Measurements from ENCODE around the gene ANG. TPM values are rescaled to one million over a fixed set of nuclear protein-coding genes. Genes with fewer than 3 reads are reported as not detected.
A peak's percentile ranks its signal among the peaks of the same experiment; 100 is the strongest.

Gene ANG
- total and polyA plus RNA-seq, 5 experiments from 2014 or later: 0.17 to 0.70 (median 0.34) TPM; not detected in 2

DNA sequence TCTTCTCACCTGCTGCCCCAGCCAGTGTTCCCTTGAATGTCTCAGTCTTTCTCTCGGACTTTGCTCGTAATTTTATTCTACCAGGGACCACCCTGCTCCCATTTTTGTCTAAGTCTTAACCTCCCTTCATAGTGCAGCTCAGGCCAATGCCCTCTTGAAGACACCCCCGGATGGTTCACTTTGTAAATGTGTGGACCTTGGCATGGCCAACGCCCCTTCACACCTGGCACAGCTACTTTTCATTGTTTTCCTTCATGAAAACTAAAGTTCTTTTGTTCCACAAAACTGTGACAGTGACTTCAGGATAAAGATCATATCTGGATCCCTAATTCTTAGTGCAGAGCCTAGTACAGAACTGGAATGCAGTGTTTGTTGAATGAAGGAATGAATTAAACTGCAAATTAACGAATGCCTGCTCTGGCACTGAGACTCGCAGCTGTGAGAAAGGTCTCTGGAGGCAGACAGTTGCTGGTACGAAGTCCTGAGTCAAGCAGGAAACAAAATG is 7.7 kb upstream of the ANG start:
- DNase-seq (peak in 2 of 10 donors; percentile 57 to 59), ATAC-seq (peak in 1 of 2 donors; percentile 25)
- H3K36me3 Mint-ChIP-seq: no peaks in the 10 kb centered on the region
- POLR2A ChIA-PET: interaction anchor here (0.6 to 4.9 kb wide), 14 partner anchors 10 to 589 kb away, joined by 3 to 74 read pairs (median 6); partner anchors contain the start of genes CCNB1IP1, PARP2 and PIP4P1
- H3K4me3 Mint-ChIP-seq: no peak overlapping the region
- peak overlapping the region in 1 of 10 donors; percentile 72 for H3K27ac Mint-ChIP-seq
- peaks cover 8 to 33% (median 15%) of the 10 kb centered on the region in 4 donors for H3K4me1 Mint-ChIP-seq
- peaks cover 0 to 1% (median 0%) of the 10 kb centered on the region in 9 donors for H3K9me3 Mint-ChIP-seq
- H3K27me3 Mint-ChIP-seq: peaks cover 0 to 5% (median 0%) of the 10 kb centered on the region in 5 donors

DNA sequence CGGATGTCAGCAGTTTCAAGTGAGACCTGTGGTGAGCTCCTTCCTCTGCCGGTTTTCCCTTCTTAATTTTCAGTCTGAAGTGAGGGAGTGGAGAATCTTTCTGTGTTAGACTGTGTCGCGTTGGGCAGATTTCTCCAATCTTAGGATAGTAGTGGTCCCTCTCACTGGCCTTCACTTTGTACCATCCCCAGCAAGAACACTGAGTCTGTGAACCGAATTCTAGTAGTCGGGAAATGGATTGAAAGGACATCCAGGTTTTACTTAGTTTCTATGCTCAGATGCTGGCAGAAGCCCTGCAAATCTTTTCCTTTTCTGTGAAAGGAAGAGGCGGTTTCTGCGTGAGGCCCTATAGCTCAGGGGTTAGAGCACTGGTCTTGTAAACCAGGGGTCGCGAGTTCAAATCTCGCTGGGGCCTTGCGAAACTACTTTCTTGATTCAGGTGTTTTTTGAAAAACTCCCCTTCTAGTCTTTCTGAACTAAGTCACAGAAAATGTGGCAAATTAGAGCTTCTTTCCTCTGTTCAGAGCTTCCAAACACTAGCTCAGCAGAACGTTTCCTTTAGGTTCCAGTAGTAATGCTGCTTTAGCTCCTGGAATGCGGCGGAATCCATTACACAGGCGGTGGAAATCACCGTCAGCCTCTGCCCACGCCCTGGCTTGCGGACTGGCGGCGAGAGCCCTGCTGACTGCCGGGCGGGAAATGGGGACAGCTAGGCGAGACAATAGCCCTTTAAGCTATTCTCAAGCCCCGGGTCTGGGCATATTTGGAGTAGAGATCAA is 7.0 kb upstream of the ANG start:
- no peak overlapping the region for H3K27ac Mint-ChIP-seq
- peak; percentile 63 to 96 (median 92) for DNase-seq
- POLR2A ChIA-PET: interaction anchor here (0.6 to 4.9 kb wide), 19 partner anchors 9 to 351 kb away, joined by 3 to 74 read pairs (median 4); partner anchors contain the start of genes APEX1, CCNB1IP1, OSGEP and PARP2
- peaks cover 0 to 1% (median 0%) of the 10 kb centered on the region in 9 donors for H3K9me3 Mint-ChIP-seq
- ATAC-seq: peak; percentile 6 to 34
- H3K4me1 Mint-ChIP-seq: peaks cover 8 to 33% (median 15%) of the 10 kb centered on the region in 4 donors
- H3K36me3 Mint-ChIP-seq: no peaks in the 10 kb centered on the region
- H3K4me3 Mint-ChIP-seq: no peak overlapping the region
- H3K27me3 Mint-ChIP-seq: peaks cover 0 to 5% (median 0%) of the 10 kb centered on the region in 5 donors

DNA sequence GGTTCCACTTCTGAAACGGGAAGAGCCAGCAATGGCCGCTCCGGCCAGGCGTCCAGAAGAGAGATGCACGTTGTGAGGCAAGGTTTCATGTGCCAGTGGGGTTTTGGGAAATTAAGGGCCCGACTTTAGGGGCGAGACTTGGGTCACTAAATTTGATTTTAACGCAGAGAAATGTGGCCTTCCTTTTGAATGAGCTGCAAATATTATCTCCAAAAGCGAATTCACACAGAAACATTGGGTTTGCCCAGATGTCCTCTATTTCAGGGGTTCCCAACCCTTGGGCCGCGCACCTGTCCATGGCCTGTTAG is 6.5 kb upstream of the ANG start:
- Mint-ChIP-seq H3K27me3 (peaks cover 0 to 5% (median 0%) of the 10 kb centered on the region in 5 donors), H3K36me3 (no peaks in the 10 kb centered on the region), H3K27ac (no peak overlapping the region), H3K4me1 (peaks cover 8 to 33% (median 15%) of the 10 kb centered on the region in 4 donors), H3K9me3 (peaks cover 0 to 1% (median 0%) of the 10 kb centered on the region in 9 donors), H3K4me3 (no peak overlapping the region)
- POLR2A ChIA-PET: interaction anchor here (0.6 to 4.9 kb wide), 18 partner anchors 9 to 352 kb away, joined by 3 to 74 read pairs (median 4); partner anchors contain the start of genes APEX1, CCNB1IP1, OSGEP and PARP2
- DNase-seq (no peak), ATAC-seq (no peak)

DNA sequence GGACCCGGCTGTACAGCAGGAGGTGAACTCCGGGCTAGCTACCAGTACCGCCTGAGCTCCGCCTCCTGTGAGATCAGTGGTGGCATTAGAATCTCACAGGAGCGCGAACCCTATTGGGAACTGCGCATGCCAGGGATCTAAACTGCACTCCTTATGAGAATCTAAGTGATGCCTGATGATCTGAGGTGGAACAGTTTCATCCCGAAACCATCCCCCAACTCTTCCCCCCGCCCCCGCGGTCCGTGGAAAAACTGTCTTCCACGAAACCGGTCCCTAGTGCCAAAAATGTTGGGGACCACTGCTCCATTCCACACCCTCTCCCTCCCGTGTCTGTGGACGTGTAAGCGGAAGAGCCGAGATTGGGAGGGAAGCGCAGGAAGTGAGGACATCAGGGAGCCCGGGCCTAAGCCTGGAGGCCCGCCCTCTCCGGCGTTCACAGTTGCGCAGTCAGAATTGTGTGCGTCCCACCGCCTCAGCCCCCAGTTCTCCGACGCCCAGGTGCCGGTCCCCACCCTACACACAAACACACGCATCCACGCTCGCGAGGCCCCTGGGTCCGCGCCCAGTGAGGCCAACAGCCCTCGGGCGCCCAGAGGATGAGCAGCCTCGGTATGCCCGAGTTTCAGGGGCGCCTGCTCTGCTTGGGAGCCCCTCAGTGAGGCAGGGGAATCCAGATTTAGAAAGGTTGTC is 6.0 kb upstream of the ANG start:
- Mint-ChIP-seq H3K9me3 (peaks cover 0 to 1% (median 0%) of the 10 kb centered on the region in 9 donors), H3K36me3 (no peaks in the 10 kb centered on the region), H3K27me3 (peaks cover 0 to 5% (median 0%) of the 10 kb centered on the region in 5 donors), H3K4me1 (peaks cover 8 to 33% (median 15%) of the 10 kb centered on the region in 4 donors), H3K27ac (no peak overlapping the region), H3K4me3 (no peak overlapping the region)
- DNase-seq (peak; percentile 71 to 91 (median 80)), ATAC-seq (peak; percentile 61 to 70)
- POLR2A ChIA-PET: interaction anchor here (0.6 to 4.9 kb wide), 20 partner anchors 9 to 352 kb away, joined by 3 to 74 read pairs (median 5); partner anchors contain the start of genes APEX1, OSGEP, PARP2 and PIP4P1

DNA sequence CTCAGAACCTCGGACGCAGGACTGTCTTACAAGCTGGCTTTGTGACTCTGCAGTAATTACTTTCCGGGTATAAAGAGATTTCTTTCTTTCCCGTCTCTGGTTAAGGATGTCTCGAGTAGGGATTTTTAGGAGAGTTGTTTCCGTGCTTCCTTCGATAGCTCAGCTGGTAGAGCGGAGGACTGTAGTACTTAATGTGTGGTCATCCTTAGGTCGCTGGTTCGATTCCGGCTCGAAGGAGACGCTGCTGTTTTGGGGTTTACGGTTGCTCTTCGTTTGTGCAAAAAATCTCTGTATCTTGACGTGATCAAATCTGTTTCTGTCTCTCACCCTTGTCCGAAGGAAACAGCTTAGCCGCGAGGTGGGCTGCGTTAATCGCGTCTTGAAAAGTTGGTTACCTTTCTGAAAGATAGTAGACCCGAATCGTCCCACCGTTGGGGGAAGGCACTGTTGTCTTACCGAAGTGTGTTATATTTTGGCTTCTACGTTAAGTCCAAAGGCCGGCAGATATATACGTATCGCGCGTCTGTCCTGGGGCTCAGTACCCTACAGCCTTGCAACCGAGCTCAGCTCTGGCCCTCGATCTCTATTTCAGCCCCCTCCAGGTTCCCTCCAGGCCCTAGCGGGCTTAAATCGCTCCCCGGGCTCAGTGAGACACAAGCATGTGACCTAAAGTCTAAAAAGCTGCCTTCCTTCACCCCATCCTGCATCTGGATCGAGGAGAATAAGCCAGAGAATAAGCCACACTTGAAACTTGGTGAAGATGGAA is 5.3 kb upstream of the ANG start:
- Mint-ChIP-seq H3K4me3 (no peak overlapping the region), H3K4me1 (peaks cover 8 to 33% (median 15%) of the 10 kb centered on the region in 4 donors), H3K27me3 (peaks cover 0 to 5% (median 0%) of the 10 kb centered on the region in 5 donors), H3K27ac (no peak overlapping the region), H3K36me3 (no peaks in the 10 kb centered on the region), H3K9me3 (peaks cover 0 to 1% (median 0%) of the 10 kb centered on the region in 9 donors)
- POLR2A ChIA-PET: interaction anchor here (0.8 to 4.9 kb wide), 14 partner anchors 9 to 353 kb away, joined by 3 to 74 read pairs (median 6); partner anchors contain the start of genes APEX1, OSGEP, PARP2 and PIP4P1
- DNase-seq (peak; percentile 44 to 89 (median 82)), ATAC-seq (peak; percentile 37 to 55)

DNA sequence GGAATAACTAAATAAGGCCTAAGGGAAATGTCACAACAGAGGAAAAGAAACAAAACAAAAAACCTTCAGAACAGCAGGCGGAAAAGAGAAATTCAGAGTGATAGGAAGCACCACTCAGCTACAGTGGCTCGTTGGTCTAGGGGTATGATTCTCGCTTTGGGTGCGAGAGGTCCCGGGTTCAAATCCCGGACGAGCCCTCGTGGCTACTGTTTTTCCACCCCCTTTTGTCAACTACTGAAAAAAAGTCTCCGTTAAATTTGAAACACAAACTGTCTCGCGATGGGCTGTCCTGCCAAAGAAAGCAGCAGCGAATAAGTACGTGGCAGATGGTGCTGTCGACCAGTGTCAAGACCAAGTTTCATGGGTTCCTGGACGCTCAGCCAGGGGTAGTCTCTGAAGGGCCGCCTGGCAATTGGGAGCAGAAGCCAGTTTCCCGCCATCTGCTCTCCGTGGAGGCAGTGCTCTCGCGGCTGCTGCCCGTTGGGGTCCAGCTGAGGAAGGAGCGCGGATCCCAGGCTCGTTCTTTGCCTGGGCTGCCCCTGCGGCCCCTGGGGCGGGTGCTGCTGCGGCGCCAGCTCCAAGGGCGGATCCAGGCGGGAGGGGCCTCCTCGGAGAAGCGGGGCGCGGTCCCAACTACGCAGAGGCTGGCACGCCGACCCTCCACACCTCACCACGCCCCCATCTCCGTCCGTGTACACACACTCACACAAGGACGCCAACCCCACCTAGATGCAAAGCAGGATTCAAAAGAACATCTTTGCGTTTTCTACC is 4.5 kb upstream of the ANG start, which contains the start of gene RNASE4:
RNASE4 (plus strand) TSS at position 670 of the 771 bp plus-strand sequence. CDS start 14,812 bp downstream, outside the sequence.
- ATAC-seq: peak; percentile 23 to 36
- peaks cover 8 to 33% (median 15%) of the 10 kb centered on the region in 4 donors for H3K4me1 Mint-ChIP-seq
- DNase-seq: peak; percentile 63 to 91 (median 82)
- H3K4me3 Mint-ChIP-seq: peak within 1 kb of the TSS in 1 of 10 donors; percentile 19
- peaks cover 0 to 5% (median 0%) of the 10 kb centered on the region in 5 donors for H3K27me3 Mint-ChIP-seq
- H3K9me3 Mint-ChIP-seq: peaks cover 0 to 1% (median 0%) of the 10 kb centered on the region in 9 donors
- POLR2A ChIA-PET: interaction anchor here (0.9 to 4.9 kb wide), 11 partner anchors 8 to 342 kb away, joined by 3 to 74 read pairs (median 8); partner anchors contain the start of genes APEX1, OSGEP, PARP2 and PIP4P1
- peak within 1 kb of the TSS in 6 of 10 donors; percentile 48 to 86 (median 77) for H3K27ac Mint-ChIP-seq
- H3K36me3 Mint-ChIP-seq: no peaks in the 10 kb centered on the region

DNA sequence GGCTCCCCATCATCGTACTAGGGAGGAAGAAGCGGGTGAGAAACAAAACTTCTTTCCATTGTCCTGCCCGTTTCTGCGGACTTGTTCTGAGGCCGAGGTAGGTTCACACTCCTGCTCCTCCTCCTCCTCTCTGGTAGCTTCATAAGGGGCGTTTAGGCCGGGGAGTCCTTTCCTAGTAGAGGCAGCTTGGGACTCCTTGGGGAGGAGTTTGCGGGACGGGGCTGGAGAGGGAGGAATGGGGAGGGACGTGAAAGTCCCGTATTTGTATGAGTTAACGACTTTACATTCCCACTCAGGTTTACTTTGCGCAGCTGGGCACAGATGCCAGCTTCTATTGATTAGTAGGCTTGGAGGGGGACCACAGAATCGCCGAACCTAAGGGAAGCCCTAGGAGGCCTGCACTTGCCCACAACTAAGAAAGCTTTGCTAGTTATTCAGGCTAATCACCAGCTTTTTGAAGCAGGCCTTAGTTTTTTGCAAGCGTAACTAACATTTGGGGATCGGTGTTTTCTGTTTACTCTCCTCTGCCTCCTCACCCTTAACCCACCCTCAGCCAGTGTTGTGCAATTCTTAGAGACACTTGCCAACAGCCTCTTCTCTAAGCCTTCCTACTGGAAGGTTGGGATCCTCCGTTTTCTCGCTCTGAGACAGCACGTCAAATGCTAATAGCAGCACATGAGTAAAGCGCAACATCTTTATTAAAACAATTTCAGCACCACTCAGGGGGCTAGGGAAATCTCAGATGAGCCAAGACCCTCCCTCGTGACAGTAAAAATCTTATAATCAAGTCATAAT is 3.7 kb upstream of the ANG start:
- DNase-seq (no peak), ATAC-seq (no peak)
- POLR2A ChIA-PET: interaction anchor here (1.5 to 4.9 kb wide), 7 partner anchors 22 to 343 kb away, joined by 3 to 74 read pairs (median 14); partner anchors contain the start of genes APEX1, OSGEP, PARP2 and PIP4P1
- Mint-ChIP-seq H3K27ac (peak overlapping the region in 6 of 10 donors; percentile 48 to 86 (median 77)), H3K9me3 (peaks cover 0 to 1% (median 0%) of the 10 kb centered on the region in 9 donors), H3K4me3 (peak overlapping the region in 1 of 10 donors; percentile 19), H3K27me3 (peaks cover 0 to 5% (median 0%) of the 10 kb centered on the region in 5 donors), H3K36me3 (no peaks in the 10 kb centered on the region), H3K4me1 (peaks cover 8 to 31% (median 15%) of the 10 kb centered on the region in 4 donors)

DNA sequence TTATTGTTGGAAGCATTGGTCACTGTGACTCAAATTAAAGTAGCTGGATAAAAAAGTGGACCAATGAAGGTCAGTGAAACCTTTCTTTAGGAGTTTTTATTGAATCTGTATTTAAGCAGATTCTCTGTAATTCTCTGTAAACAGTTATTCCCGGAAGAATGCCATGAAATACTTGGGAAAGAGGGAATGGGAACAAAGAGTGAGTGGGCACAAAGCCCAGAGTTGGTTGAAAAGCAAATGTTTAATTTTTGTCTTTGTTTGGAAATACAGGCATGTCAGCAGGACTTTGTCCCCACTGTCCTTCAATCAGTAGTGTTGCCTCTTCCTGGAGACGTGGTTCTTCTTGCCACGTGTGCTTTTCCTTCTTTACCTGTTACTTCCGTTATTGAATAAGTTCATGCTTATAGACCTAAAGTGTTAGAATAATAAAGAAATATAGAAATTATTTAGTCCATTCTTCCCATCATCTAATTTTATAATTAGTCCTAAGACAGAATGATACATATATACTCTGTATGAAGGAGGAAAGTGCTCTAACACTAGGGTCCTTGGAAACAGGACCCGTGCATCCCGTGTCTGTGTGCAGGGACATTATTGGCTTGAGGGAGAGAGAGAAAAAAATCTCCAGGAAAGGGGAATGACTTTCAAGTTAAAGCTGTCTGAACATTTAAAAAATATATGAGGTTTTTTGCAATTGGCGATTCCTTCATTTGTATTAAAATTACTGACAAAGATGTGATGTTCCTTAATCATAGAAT is 2.0 kb upstream of the ANG start:
- ATAC-seq (no peak), DNase-seq (no peak)
- POLR2A ChIA-PET: interaction anchor here (1.5 kb wide), 1 partner anchor 24 kb away, joined by 3 read pairs; no protein-coding TSS in a partner anchor
- Mint-ChIP-seq H3K27me3 (peaks cover 0 to under 1% (median 0%) of the 10 kb centered on the region in 5 donors), H3K4me1 (peaks cover 9 to 19% (median 14%) of the 10 kb centered on the region in 4 donors), H3K4me3 (no peak overlapping the region), H3K36me3 (no peaks in the 10 kb centered on the region), H3K9me3 (no peaks in the 10 kb centered on the region), H3K27ac (no peak overlapping the region)

DNA sequence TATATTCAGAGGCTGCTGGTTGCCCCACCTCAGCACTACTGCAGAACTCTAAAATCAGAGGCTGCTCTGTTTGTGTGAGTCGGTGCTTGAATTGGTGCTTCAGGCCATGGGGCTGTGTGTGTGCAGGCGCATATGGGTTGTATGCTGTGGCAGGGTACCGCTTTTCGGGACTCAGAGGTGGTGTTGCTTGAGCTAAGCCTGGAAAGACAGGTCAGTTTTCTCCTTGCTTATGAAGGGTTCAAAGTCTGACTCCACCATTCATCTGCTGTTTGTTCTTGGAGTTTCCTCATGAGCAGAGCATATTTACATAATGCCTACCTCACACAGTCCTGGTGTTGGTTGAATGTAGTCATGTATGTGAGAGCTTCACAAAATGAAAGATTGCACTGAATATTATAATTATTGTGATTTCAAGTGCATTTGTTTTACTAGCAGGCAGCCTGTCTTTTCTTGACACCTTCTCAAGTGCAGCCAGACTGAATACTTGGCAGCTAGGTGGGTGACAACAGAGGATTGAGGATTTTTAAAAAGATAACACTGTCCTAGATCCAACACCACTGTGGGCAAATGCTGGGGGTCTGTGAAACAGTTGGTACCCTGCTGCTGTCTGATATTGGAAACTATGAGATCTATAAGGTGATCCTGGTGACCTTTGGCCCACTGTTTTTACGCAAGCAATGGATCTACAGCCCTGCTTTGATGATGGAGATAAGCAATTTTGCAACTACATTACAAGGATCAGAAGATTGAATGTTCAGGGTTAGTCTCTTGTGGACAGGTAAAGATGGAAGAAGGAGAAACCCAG is 1.0 kb upstream of the ANG start:
- POLR2A ChIA-PET: no interaction called here
- Mint-ChIP-seq H3K9me3 (no peaks in the 10 kb centered on the region), H3K4me3 (no peak overlapping the region), H3K27me3 (no peaks in the 10 kb centered on the region), H3K4me1 (peaks cover 5 to 16% (median 13%) of the 10 kb centered on the region in 4 donors), H3K36me3 (no peaks in the 10 kb centered on the region), H3K27ac (no peak overlapping the region)
- DNase-seq: no peak
- ATAC-seq: no peak

Measured in naive thymus-derived CD8-positive, alpha-beta T cell (primary cell).